Fibroblast of pulmonary artery (primary cell): ENCODE data around the gene SINHCAF.
A peak's percentile ranks its signal among the peaks of the same experiment; 100 is the strongest.

Experiments
- DNase-seq: peaks from one replicate; pipeline ENCODE4 v3.0.0-alpha.2; 2010; ENCODE audit warnings: low read depth
- H3K4me3 ChIP-seq: replicated peaks from 2 replicates; pipeline ENCODE4 v1.5.1; 2011; ENCODE audit warnings: low read depth, mild to moderate bottlenecking, control low read depth, low read length, moderate library complexity
- CTCF ChIP-seq: IDR thresholded peaks from 2 replicates; pipeline ENCODE4 v1.5.1; 2011; ENCODE audit warnings: mild to moderate bottlenecking, control low read depth, low read length, inconsistent platforms; ENCODE audit errors: missing control alignments

SINHCAF gene

DNA sequence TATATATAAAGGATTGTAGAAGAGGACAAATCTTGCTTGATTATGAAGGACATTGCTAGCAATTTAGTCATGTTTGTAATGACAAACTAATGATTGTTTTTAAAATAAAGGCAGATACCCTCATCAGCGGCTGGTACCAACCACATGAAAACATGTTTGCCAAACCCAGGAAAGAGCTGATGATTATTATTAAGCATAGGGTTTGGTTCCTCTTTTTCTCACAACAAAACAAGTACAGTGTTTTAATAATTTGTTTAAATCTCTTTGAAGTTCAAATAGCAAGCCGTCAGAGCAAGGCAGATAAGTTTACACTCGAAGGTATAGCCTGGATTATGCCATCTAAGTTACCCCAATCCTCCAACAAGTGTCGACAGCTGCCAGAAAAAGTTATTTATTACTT, 5.3 kb upstream of the SINHCAF start:
- no peak for TF ChIP-seq CTCF
- H3K4me3 ChIP-seq, result no peak overlapping the region
- DNase-seq, result no peak

GRCh38 chr12:31326736-31327659, 1.0 kb upstream of the SINHCAF start:
- TF ChIP-seq CTCF, result no peak
- peak overlapping the region; percentile 95 for H3K4me3 ChIP-seq
- peak; percentile 33 for DNase-seq

GRCh38 chr12:31325524-31325875, 450 bp downstream of the SINHCAF start:
- H3K4me3 ChIP-seq, result peak overlapping the region; percentile 95
- no peak for TF ChIP-seq CTCF
- no peak for DNase-seq

GRCh38 chr12:31324845-31325523, 966 bp downstream of the SINHCAF start:
- DNase-seq, result peak; percentile 62
- no peak for TF ChIP-seq CTCF
- H3K4me3 ChIP-seq, result peak overlapping the region; percentile 95

- peak; percentile 77 for DNase-seq
- H3K4me3 ChIP-seq, result peak overlapping the region; percentile 95
- no peak for TF ChIP-seq CTCF
Measured at GRCh38 chr12:31324116-31324844, 1.7 kb downstream of the SINHCAF start.

GRCh38 chr12:31323391-31324115, 2.4 kb downstream of the SINHCAF start:
- peak overlapping the region; percentile 95 for H3K4me3 ChIP-seq
- no peak for TF ChIP-seq CTCF
- peak; percentile 14 for DNase-seq
